Measurements from ENCODE around the gene PDE1A.

PDE1A gene

DNA sequence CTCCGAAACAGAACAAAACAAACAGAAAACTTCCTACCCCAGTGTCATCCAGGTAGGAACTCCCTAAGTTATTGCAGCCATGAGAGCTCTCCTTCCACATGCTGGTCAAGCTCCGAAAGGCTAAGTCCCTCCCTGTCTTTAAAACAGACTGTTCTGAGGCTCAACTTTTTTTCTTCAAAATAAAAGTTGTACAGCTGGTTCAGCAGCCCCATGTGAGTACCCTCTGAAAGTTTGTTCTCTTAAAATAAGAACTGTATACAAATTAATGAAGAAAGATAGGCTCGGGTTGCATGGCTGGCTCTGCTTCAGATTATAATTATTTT lies at the start of gene PDE1A:
Gene PDE1A, minus strand, starts transcription at position 119 of the 323 bp plus-strand sequence.
- FAIRE-seq = no peak
- no peak for DNase-seq (ENCODE audit: extremely low spot score, insufficient read length, low read depth)

GRCh38 chr2:182473635-182474034 lies 46.8 kb upstream of the PDE1A start:
- DNase-seq (ENCODE audit: extremely low spot score, insufficient read length, low read depth) = no peak
- FAIRE-seq = no peak

- no peak for DNase-seq (ENCODE audit: extremely low spot score, insufficient read length, low read depth)
- no peak for FAIRE-seq
Observed at GRCh38 chr2:182463760-182464159, 36.9 kb upstream of the PDE1A start.

GRCh38 chr2:182456784-182457183 lies 29.9 kb upstream of the PDE1A start:
- no peak for DNase-seq (ENCODE audit: extremely low spot score, insufficient read length, low read depth)
- FAIRE-seq = no peak

DNA sequence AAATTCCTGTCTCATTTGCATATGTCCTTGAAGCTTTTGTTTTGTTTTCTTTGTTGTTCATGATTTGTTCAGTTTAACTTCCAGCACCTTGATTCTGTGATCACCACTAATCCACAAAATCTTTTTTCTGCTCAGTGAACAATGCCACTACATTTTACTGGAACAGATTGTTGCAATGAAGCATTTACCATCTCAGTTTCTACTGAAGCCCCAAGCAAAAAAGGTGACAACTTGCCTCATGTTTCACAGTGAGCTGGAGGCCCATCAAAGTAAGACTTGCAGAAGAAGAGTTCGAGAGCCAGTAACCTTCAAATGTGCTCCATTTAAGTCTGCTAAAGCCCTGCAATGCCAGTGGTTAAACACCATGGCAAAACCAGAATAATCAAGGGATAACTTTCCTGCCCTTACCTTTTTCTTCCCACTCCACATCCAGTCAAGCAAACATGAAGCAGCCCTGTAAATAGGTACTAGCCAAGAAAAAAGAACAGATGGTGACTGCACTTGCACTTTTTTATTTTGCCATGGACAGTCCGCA lies 25.7 kb upstream of the PDE1A start:
- DNase-seq (ENCODE audit: extremely low spot score, insufficient read length, low read depth) (no peak), FAIRE-seq (no peak)

DNA sequence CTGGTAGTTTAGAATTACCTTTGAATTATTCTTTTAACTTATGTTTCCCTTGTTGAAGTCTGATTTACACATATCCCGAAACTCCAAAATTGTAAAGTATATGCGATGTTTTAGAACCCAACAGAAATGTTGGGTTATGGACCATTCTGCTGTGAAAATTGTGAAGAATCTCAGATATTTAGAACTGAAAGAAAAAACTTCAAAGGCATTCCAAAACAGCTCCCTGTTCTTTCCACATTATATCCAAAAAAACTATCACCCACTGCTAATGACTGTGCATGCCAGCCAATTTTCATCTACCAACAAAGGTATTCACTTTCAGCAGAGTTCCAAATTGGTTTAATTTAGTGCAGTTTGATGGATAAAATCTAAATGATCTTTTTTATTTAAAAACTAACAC lies 21.5 kb upstream of the PDE1A start:
- FAIRE-seq (no peak), DNase-seq (ENCODE audit: extremely low spot score, insufficient read length, low read depth) (no peak)

- FAIRE-seq = no peak
- DNase-seq (ENCODE audit: extremely low spot score, insufficient read length, low read depth) = no peak
Observed at GRCh38 chr2:182447863-182448262, 21.0 kb upstream of the PDE1A start.

DNA sequence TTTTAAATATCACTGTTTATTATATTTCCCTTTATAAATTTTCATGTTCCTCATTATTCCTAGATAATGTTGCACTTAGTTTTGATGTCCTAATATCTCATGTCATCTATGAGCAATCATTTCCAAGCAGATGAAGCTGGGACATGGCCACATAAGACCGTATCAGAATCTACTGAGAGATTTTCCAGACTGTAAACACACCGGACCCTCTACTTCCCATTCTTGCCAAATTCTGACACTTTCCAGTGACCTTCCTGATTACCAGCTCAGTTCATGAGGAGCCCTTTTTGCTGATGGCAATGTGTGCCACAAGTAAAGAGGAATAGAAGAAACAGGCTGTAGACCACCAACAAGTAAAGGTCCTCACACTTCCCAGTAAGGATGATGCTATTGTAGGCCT lies 20.3 kb upstream of the PDE1A start:
- no peak for DNase-seq (ENCODE audit: extremely low spot score, insufficient read length, low read depth)
- no peak for FAIRE-seq

DNA sequence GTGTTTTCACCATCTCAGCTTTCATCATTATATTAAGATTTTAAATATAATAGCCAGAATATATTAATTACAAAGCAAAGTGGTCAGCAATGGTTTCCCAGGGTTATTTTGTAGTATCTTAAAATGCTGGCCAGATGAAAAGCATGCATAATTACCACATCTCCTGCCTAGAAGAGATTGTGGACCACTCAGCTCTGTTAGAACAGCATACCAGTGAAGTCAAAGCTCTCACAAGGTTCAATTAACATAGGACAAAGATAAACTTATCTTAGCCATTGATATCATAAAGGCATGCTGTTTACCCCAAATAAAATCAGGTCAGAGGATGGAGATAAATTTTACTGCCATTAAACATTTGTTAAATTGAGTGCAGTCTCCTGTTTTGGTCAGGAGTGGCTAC lies 19.3 kb upstream of the PDE1A start:
- no peak for DNase-seq (ENCODE audit: extremely low spot score, insufficient read length, low read depth)
- no peak for FAIRE-seq

- FAIRE-seq (no peak), DNase-seq (ENCODE audit: extremely low spot score, insufficient read length, low read depth) (no peak)
Observed at GRCh38 chr2:182445391-182445965, 18.6 kb upstream of the PDE1A start.

DNA sequence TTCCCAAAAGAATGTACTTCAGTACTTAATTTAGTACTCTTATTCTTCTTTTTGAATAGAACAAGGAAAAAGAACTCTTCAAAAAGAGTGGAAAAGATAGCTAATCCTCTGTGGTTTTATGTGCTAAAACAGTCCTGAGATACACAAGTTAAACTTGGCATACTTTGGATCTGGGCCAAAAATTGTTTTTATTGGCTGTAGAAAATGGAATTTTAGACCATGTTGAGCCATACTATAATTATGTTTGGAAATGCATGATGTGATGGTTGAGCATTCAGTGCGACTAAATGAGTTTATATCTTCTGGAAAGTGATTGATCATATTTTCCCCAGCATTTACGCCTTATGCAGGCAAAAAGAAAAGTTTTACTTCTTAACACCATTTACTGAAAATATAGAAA lies 18.0 kb upstream of the PDE1A start:
- no peak for FAIRE-seq
- no peak for DNase-seq (ENCODE audit: extremely low spot score, insufficient read length, low read depth)

DNA sequence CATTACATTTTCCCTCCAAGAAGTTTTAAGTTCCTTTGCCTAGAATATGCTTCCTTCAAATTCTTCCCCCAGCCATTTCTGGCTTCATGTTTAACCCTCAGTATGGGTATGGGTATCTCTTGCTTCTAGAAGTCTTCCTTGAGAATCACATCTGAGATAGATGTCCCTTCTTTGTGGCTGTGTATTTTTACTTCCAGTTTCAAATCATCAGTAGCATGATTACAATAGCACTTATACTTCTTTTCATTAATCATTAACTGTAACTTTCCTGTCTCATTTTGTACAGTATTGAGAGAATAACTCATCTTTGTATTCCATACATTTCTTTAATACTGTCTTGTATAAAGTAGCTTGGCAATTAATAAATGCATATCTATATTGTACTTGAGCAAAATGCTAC lies 17.3 kb upstream of the PDE1A start:
- no peak for FAIRE-seq
- DNase-seq (ENCODE audit: extremely low spot score, insufficient read length, low read depth) = no peak

- DNase-seq (ENCODE audit: extremely low spot score, insufficient read length, low read depth) (no peak), FAIRE-seq (no peak)
Observed at GRCh38 chr2:182436252-182436651, 9.4 kb upstream of the PDE1A start.

DNA sequence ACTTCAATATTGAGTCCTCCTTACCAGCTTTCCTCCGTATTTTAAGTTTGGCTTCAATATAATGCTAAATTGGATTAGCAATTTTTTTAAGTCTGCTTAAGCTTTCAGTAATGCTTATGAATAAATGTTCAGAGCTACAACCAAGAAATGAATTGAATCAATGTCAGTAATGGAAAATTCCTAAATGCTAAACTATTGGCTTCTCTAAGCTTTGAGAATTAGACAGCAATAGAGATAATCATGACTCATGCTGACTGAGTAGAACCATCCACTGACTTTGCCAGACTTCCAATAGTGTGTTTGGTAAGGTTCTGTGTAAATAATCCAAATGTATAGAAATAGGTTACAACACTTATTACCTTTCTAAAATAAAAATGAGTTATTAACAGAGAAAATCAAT lies 8.9 kb upstream of the PDE1A start:
- FAIRE-seq = no peak
- no peak for DNase-seq (ENCODE audit: extremely low spot score, insufficient read length, low read depth)

DNA sequence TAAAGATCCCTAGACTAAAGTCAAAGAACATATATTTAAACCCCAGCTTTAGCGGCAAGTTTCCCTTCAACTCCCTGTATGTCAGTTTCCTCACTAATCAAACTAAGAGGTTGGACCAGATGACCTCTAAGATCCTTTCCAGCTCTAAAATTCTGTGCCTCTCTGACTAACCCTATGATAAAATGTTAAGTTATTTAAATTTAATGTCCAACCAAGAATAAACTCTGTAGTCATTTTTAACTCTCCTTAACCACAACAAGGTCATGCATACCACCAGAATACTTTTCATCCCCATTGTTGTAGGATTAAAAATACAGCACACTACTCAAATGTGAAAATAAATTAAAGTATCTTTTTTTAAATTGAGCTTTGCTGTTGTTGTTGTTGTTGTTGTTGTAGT lies 5.2 kb upstream of the PDE1A start:
- DNase-seq (ENCODE audit: extremely low spot score, insufficient read length, low read depth) (no peak), FAIRE-seq (no peak)

DNA sequence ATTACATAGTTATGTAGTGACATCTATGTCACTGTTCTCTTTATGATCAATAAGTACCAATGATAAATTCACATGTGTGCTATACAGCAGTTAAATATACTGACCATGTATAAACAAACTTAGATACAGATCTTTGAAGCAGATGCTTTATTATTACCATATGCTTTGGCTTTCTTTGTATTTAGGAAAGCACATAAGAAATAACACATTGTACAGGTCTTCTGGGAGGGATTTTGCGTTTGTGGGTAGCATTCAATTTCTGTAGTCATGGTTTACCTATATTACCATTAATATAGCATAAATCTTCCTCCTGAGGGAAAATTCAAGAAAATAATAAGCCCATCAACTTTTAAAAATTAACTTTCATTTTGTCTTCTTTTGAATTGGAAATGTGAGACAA lies 1.6 kb upstream of the PDE1A start:
- no peak for DNase-seq (ENCODE audit: extremely low spot score, insufficient read length, low read depth)
- FAIRE-seq = no peak

DNA sequence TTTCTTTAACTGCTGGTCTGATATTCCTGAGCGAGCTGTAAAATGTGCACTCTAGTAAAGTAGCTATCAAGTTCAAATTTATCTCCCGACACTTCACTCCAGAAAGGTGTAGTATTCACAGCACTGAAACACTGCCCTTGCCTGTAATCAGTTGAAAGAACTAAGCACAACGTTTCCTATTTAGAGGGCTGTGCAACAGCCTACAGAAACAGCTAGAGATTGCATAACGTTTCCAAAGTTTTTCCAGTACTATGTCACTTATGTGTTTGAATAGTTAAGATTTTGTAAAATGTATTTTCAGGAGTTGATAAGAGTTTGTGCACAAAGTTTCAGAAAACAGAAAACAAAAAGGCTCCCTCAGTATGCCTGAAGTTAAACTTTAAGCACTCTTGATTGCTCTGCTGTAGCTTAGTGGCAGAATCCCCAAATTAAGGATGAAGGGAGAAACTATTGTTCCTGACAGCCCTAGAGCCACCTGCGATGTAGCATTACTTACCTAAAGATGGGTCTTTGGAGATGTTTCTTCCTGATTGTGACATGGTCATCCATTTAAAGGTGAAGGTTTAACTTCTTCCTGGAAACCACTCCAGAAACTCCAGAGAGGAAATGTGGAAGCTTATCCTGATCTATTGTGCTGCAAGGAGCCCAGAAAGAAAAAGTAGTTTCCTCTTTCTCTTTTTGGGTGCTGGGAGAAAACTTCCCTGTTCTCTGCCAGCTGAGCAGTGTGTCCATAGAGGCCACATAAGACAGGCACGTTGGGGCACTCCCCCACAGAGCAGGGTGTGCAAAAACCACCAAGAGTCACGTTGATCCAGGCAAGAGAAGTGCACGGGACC lies 536 bp downstream of the PDE1A start:
- DNase-seq (ENCODE audit: extremely low spot score, insufficient read length, low read depth) (no peak), FAIRE-seq (no peak)

- DNase-seq (ENCODE audit: extremely low spot score, insufficient read length, low read depth) (no peak), FAIRE-seq (no peak)
Observed at GRCh38 chr2:182422864-182423263, 4.0 kb downstream of the PDE1A start.

- FAIRE-seq (no peak), DNase-seq (ENCODE audit: extremely low spot score, insufficient read length, low read depth) (no peak)
Observed at GRCh38 chr2:182420669-182421068, 6.2 kb downstream of the PDE1A start.

DNA sequence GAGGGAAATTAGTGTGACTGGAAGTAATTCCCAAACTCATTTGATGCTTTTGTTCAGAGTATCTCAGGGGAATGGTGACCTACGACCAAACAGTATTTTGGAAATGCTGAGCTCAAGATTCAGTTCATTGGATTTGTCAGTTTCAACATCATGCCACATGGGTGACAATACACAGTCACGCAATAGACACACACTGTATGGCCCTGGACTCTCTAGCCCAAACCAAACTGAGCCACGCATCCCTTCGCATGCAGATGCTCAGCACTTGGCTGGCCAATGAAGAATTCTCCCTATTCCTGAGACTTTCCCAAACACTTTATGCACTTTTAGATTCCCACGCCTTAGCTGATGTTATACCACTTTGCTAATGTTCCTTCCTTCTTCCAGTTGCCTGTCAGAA lies 10.0 kb downstream of the PDE1A start:
- FAIRE-seq = no peak
- DNase-seq (ENCODE audit: extremely low spot score, insufficient read length, low read depth) = no peak

GRCh38 chr2:182416191-182416590 lies 10.6 kb downstream of the PDE1A start:
- FAIRE-seq = no peak
- DNase-seq (ENCODE audit: extremely low spot score, insufficient read length, low read depth) = no peak

DNA sequence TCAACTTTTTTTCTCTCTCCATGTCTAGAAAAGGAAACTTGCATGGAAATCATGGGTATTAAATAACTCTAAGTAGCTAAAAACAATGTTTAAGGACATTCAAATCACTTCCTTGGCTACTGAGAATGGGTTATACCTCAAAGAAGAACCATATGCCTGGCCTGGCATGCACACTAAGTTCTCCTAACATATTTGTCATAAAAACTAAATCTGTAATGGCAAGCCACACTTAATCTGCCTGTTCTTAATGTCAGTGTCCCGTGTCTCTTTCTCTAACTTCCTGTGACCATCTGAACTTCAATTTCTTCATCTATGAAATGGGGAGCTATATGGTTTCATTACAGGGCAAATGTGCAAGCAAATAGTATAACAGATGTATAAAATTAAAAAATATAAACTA lies 11.1 kb downstream of the PDE1A start:
- DNase-seq (ENCODE audit: extremely low spot score, insufficient read length, low read depth) (no peak), FAIRE-seq (no peak)
